HG02870 (cell line): ENCODE measurements around the gene TPST1.
"Not testable (repeated sequence)": the region's sequence is repeated elsewhere in the genome, so short reads cannot be mapped to it uniquely, and the experiment has no call there.

Source experiments
- ATAC-seq: cut with Tn5 transposase; IDR thresholded peaks from one replicate; pipeline ENCODE4 v1.9.1; 2021; ENCODE audit warnings: mild to moderate bottlenecking, moderate library complexity; ENCODE audit not compliant: unreplicated experiment

The TPST1 gene

DNA sequence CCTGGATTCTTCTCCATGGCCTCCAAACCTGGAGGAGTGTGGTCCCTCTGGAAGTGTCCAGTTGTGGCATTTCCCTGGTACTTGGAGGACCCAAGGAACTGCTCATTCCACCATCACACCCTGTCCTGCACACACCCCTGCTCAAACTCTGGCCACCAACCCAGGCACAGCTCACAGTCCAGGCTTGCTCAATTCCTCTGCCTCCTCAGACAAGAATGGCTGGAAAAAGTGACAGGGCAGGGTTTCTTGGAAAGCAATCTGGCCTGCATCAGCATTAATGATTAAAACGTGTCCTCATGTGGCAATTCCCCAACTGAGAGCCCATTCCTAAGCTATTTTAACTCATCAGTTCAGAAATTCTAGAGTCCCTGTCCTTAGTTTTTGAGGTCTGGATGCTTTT, 17.2 kb upstream of the TPST1 start:
- no peak for ATAC-seq

DNA sequence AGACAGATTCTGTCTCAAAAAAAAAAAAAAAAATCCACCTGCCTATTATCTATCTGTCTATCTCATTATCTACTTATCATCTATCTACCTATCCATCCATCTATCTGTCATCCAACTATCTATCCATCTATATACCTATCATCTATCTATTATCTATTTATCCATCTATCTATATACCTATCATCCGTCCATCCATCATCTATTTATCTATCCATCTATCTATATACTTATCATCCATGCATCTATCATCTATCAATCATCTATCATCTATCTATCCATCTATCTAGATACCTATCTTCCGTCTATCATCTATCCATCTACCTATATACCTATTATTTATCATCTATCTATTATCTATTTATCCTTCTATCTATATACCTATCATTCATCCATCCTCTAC, 16.5 kb upstream of the TPST1 start:
- ATAC-seq, result no peak

DNA sequence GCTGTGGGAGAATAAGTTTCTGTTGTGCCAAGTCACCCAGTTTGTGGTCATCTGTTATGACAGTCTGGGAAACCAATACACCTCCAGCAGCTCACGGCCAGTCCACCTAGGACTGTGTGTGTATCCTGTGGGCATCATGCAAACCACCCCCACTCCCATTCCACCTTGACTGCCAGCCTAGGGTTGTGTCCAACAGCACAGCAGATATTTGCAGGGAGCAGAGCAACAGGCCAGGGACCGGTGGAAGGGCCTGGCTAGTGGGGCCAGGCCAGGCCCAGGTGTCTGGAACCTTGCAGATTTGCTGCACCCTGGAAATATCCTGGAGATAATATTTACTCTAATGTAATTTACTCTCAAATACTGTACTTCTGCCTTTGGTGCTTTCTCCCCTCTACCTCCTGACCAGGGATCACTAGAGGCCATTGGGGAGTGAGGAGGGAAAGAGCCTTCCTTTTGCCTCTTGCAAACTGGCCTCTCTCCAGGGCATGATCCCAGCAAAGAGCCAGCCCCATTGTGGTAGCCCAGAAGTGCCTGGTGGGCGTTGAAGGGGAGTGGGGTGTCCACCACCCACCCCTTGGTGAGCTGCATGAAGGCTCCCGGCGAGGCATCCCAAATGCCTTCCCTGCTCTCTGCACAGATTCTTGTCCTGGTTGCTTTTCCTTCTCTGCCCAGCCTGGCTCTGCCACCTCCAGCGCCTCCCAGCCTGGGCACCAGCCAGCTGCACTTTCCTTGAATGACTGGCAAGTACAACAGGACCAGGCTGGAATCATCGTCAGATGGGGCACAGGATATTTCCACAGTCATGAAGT, 15.2 kb upstream of the TPST1 start:
- no peak for ATAC-seq

DNA sequence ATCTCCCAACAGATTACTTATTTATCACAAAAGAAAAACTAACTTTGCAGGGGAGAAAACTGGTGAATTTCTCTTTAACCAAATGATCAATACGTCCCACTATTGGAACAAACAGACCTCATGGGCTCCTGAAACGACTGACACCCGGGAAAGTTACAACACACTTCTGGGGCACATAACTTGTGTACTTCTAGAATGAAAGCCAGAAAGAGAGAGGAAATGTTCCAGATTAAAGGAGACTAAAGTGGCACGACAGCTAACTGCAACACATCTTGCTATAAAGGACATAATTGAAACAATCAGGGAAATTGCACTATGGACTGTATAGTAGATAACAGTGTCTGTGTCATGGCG, 14.7 kb upstream of the TPST1 start:
- ATAC-seq, result no peak

DNA sequence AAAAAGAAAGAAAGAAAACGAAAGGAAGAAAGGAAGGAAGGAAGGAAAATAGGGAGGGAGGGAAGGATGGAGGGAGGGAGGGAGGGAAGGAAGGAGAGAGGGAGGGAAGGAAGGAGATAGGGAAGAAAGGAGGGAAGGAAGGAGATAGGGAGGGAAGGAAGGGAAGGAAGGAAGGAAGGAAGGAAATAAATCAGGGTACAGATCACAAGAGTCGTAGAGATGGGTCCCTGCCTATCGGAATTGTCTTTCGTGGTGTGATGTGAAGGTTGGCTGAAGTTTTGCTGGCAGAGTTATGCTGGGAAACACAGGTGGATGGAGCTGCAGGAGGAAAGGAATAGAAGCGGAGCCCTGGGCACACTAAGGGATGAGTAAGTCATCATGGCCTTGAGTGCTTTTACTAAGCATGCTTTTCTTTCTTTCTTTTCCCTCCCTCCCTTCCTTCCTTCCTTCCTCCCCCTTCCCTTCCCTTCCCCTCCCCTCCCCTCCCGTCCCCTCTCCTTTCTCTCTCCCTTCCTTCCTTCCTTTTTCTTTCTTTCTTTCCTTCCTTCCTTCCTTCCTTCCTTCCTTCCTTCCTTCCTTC, 11.9 kb upstream of the TPST1 start:
- ATAC-seq, result no peak

DNA sequence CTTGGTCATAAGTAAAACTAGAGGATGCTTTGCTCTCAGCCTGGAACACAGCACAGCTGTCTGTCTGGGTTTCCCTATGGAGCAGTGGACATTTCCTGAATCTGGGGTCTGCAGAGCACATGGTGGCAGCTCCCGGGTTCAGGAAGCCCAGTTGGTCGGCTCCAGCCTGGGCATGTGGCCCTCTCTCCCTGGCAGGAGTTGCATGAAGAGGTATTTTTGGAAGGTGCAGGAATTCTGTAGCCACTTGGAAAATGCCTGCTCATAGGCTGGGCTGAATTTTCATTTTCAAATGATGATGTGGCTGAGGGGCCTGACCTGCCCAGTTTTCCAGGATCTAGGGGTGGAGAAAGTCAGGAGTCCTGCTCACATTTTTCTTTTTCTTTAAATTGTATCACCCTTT, 6.7 kb upstream of the TPST1 start:
- ATAC-seq, result no peak

DNA sequence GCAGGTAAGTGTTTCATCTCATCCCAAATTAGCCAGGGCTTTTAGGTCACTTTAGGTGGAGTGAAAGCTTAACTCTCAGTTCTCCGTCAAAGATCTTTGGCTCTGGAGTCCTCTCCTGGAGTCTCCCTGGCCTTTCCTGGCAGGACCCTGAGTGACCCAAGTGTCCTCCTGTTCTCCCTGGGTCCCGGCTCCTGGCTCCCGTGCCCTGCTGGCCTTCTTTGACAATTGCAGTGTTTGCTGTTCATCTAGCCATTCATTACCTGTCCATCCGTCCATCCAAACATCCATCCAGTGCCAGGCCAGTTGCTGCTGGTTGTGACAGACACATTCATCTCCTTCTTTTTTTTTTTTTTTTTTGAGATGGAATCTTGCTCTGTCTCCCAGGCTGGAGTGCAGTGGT, 6.2 kb upstream of the TPST1 start:
- ATAC-seq, result no peak

DNA sequence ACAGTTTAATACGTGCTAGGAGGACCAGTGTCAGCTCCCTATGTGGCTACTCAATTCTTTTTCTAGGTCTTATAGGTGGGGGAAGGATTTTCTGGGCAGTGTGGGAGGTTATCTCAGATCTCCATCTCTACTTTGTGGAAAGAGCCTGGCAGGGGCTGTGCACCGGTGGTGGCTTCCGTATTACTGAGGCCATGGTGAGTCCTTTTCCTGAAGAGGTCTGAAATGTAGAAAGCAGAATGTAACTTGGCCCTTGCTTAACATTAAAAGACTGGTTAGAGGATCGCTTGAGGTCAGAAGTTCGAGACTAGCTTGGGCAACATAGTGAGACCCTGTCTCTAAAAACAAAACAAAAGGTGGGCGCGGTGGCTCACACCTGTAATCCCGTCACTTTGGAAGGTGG, 2.7 kb upstream of the TPST1 start:
- ATAC-seq, result no peak

DNA sequence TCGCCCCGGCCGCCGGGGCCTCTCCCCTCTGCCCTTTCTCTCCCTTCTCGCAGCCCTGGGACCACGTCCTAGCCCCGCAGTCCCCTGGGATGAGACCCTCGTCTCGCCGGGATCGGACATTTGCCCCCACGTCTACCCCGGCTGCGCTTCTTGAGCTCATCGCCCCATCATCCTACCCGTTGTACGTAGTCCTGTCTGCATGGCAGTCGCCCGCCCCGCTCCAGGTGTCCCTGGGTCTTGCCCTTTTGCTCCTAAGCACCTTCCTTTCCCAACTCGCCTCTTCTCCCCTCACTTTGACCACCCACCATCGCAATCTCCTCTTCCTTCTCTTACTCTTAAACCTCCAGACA, 582 bp downstream of the TPST1 start:
- no peak for ATAC-seq

DNA sequence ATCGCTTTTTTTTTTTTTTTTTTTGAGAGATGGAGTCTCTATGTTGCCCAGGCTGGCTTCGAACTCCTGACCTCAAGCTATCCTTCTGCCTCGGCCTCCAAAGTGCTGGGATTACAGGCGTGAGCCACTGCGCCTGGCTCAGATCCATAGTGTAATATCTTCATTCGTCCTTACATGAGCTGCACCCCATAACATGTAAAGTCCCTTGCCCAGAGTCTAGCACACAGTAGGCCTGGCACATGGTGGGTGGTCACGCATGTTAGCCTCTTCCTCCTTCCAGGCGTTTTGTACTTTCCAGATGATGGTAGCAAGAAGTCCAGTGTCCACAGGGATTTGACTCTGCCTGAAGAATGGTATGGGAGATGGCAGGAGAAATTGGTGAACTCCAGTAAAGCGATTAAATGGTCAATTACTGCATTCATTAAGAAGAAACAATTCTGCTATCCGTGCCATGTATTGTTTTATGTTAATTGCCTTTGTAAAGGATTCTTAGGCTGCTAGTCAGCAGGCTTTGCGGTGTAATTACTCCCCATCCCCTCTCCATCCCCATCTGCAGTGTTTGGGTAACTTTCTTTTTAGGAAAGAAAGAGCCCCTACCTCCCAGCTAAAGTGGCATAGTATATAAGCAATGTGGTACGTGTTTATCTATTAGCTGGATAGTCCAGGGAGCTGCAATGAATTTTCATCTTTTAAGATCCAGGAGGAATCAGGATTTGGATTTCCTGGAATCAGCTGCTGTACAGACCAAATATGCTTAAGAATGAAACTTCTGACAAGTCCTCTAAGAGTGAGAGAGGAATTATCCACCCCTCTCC, 1.2 kb downstream of the TPST1 start:
- ATAC-seq, result no peak

DNA sequence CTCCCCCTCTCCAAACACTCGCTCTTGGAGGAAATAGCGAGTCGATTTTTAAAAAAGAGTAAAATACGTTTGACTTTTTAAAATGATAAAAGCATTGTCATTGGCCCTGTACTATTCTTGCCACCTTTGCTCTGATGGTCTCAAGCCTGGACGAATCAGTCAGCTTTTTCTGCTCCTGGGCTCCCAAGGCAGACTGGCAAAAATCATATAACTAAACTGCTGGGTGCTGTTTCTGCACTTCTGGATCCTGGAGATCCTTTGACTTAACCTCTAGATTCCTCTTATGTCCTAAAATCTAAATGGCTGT, 1.8 kb downstream of the TPST1 start:
- no peak for ATAC-seq

DNA sequence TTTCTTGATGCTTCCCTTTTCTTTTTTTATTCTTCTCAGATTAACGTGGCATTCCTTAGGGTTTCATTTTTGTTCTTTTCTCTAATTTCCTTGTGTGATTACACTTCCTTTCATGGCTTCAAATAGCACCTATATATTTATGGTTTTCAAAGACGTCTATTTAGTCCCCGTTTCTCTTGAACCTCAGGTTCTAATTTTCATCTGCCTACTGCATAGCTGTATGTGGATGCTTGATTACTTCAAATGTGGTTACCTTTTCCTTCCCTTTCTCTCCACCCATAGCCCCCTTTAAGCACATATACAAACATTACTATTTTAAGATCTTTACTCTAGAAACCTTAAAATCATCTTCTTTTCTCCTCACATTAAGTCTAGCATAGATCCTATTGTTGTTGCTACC, 2.4 kb downstream of the TPST1 start:
- ATAC-seq, result no peak

DNA sequence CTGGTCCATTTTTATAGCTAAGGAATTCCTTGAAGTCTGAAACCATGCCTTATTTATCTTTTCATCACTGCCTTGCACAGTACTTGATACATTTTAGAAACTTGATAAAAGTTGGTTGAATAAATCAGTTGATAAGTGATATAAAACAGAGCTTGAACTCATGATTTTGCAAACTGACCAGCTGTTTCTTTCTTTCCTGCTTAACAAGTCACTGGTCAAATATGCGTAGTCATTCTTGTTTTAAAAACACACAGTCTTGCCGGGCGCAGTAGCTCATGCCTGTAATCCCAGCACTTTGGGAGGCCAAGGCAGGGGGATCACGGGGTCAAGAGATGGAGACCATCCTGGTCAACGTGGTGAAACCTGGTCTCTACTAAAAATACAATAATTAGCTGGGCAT, 6.3 kb downstream of the TPST1 start:
- no peak for ATAC-seq

DNA sequence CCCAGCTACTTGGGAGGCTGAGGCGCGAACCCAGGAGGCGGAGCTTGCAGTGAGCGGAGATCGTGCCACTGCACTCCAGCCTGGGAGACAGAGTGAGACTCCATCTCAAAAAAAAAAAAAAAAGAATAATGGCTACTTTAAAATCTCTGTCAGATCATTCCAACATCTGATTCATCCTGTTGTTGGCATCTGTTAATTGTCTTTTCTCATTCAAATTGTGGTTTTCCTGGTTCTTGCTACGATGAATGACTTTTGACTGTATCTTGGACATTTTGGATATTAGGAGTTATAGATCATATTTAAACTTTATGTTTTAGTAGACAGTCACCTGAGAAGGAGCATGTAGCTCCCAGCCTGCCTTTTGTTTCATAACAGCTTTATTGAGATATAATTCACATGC, 8.5 kb downstream of the TPST1 start:
- no peak for ATAC-seq

DNA sequence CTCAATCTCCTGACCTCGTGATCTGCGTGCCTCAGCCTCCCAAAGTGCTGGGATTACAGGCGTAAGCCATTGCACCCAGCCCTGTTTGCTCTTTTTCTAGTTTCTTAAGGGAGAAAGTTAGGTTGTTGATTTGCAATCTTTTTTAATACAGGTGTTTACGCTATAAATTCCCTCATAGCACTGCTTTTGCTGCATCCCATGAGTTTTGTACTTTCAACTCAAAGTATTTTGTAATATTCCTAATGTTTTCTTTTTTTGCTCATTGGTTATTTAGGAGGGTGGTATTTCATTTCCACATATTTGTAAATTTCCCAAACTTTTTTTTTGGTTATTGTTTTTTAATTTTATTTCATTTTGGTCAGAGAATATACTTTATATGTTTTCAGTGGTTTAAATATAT, 11.6 kb downstream of the TPST1 start:
- ATAC-seq, result no peak

DNA sequence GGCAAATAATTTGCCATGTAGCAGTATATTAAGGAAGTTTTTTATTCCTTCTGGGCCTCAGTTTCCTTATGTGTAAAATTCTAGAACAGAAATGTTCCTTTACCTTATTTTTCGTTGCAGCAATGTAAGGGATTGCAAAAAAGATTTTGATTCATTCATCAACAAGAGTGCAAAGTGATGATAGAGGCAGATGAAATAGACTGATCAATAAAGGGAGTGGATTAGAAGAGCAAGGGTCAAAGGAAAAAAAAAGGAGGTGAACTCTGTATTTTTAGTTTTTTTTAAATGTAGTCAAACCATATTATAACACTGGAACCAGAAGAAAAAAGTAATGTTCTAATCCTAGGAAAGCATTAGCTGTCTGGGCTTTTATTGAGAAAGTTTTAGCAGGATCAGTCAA, 14.7 kb downstream of the TPST1 start:
- ATAC-seq, result no peak

DNA sequence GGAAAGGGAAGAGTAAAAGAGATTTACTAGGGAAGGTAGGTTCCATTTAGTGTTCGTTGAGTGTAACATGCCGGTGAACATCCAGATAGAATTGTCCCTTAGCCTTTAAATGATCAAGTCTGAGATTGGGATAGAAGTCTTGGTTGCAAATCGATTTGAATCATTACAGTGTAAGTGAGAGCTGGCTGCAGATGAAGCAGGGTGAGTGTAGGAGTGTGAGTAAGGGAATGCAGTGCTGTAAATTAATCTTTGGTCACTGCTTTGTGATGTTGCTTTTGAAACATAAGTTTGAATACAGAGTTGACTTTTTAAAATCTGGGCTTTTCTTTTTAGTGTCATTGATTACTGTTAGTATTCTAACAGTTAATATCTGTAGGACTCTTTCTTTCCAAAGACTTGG, 16.3 kb downstream of the TPST1 start:
- ATAC-seq, result no peak

DNA sequence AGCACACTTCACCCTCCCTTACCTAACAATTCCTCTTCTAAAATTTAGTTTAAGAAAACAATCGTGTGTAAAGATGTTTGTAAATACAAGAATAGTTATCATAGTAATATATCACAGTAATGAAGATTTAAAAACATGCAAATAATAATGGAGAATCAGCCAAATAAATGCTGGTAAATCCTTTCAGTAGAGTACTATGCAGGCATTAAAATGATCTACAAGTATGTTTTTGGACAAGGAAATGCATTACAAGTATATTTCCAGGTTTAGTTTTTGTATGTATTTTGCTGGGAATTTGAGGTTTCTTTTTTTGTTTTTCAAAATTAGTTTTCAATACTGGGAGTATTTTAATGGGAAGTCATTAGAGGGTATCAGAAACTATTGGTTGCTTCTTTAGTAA, 22.7 kb downstream of the TPST1 start:
- ATAC-seq, result no peak

DNA sequence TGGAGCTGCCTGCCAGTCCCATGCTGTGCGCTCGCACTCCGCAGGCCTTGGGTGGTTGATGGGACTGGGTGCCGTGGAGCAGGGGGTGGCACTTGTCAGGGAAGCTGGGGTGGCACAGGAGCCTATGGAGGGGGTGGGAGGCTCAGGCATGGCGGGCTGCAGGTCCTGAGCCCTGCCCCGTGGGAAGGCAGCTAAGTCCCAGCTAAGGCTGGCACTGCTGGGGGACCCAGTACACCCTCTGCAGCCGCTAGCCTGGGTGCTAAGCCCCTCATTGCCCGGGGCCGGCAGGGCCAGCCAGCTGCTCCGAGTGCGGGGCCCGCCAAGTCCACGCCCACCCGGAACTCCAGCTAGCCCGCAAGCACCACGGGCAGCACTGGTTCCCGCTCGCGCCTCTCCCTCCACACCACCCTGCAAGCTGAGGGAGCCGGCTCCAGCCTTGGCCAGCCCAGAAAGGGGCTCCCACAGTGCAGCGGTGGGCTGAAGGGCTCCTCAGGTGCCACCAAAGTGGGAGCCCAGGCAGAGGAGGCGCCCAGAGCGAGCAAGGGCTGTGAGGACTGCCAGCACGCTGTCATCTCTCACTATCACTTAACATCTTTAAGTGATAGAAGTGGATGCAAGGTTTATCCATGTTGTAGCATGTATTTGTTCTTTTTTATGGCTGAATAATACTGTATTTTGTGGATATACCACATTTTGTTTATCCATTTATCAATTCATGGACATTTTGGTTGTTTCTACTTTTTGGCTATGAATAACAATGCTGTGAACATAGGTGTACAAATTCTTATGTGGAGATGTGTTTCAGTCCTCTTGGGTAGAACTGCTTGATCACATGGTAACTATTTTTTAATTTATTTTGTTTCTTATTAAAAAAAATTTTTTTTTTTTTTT, 26.4 kb downstream of the TPST1 start:
- ATAC-seq, result not testable (repeated sequence)

DNA sequence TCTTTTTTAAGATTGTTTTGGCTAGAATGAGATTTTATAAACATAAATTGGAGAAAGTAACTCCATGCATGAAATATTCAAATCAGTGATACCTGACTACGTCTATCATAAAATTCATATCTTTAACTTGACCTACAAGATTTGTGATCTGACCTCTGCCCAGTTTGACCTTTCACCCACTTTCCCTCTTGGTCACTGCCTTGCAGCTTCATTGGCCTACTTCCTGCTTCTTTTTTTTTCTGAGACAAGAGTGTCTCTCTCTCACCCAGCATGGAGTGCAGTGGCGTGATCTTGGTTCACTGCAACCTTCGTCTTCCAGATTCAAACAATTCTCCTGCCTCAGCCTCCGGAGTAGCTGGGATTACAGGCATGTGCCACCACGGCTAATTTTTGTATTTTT, 28.5 kb downstream of the TPST1 start:
- ATAC-seq, result no peak

DNA sequence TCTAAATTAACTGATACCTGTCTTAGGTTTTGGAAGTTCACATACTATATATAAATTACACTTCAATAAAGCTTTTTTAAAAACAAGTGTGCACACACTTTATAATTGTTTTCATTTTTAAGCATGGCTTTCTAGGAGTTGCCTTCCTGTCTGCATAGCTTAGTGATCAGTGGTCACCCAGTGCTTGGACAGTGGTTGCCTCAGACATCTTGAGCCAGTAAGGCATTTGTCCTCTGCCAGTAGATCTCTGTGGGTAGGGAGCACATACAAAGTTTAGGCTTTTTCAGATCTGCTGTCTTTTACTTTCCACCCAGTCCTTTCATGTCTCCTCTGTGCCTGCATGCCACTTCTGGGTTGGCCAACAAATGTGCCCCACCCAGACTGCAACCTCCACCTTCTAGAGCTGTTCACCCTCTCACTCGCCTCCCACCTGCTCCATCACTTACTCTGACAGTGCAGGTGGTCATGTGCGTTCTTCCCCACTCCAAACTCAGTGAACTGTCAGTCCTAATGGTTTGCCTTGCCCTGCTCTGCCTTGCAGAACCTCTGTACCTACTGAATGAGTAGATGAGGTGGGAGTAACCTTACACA, 31.7 kb downstream of the TPST1 start:
- ATAC-seq, result no peak
